Stimulated activated CD8-positive, alpha-beta memory T cell treated with anti-CD3 and anti-CD28 coated beads, Interleukin-4, amount 100 ng/mL, for 1 hour (primary cell): ENCODE results near the gene TULP4.

Experiments used
- DNase-seq, 2 donors: peaks; one replicate each; pipeline ENCODE4 v3.0.0-alpha.2; 2020; ENCODE audit warnings: low read depth in 2 of 2, low spot score in 1 of 2

Gene TULP4

GRCh38 chr6:158312165-158312564 lies at the start of gene TULP4:
Gene TULP4 (plus strand): TSS chr6:158312465. CDS start chr6:158314017, 1,552 bp downstream.
- DNase-seq, result no peak

DNA sequence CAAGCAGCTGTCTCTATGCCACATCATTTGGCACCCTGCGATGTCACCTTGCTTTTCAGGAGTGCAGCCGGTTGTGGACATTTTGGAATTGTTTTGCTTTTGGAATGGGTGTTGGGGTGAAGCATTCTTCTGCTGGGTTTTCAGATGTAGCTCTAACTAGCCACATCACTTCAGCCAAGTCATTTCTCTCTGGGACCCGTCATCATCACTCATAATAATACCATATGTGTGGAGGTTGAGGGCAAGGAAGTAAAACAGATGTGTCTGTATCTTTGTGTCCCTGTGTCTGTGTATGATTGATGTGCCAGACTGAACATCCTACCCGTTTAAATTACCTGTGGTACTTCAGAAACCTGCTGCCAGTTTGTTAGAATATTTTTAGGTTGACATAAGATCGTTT lies 49.5 kb upstream of the TULP4 start:
- DNase-seq, result no peak

GRCh38 chr6:158264180-158264579 lies 48.1 kb upstream of the TULP4 start:
- no peak for DNase-seq

- no peak for DNase-seq
Measured at GRCh38 chr6:158266131-158266530, 46.1 kb upstream of the TULP4 start.

DNA sequence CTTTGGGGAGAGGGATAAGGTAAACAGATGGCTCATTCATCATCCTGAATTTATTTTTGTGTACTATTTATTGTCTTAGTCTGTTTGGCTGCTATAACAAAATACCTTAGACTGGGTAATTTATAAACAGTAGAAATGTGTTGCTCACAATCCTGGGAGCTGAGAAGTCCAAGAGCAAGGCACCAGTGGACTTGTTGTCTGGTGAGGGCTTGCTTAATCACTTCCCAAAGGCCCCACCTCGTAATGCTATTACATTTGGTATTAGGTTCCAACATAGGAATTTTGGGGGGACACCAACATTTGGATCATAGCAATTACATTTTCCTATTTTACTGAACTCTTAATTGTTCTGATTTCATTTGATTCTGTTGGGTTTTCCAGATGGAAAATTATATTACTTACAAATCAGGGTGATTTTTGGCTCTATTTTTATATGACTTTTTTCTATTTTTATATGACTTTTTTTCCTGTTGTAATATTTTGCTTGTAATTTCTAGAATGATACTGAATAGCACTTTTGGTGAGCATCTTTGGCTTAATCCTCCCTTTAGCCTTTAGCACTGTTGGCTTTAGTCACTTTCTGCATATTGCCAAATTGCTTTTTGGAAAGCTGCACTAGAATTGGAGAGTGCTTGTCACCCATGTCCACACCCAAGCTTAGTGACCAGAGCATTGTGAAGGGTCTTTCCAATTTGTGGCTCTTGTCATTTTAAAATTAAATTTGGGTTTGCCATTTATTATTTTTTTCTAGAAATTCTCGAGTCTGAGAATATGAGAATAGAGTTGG lies 43.7 kb upstream of the TULP4 start:
- DNase-seq, result no peak

DNA sequence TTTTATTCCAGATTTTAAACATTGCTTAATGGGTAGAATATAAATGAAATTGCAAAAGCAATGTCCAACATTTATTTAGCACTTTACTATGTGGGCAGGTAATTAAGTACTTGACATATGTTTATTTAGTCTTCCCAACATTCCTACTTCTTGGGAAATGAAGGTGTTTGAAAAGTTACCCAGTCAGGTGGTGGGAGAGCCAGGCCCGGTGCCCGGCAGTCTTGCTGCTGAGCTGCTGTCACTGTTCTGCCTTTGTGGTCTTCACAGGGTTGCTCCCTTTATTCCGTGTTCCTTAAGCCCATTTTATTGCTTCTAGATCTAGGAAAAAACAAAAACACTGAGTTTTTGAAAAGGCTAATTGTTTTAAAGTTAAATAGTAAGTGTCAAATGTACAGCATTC lies 42.6 kb upstream of the TULP4 start:
- no peak for DNase-seq

GRCh38 chr6:158270389-158271127 lies 41.7 kb upstream of the TULP4 start:
- no peak for DNase-seq

DNA sequence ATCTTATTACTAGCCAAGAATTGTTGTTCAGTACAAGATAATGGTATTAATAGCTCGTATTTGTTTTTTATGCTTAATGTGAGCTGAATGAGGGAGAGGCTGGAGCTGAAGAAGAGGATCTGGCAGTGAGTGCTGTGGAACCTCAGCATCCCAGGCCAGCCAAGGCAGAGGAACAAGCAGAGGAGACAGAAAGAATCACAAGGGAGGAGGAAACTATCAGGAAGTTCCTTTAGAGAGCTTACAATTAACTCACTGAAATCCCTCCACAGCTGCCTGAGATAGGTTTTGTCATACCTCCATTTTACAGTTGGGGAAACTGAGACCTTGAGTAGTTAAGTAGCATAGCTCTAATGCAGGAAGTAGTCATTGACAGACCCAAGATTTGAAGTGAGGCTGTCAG lies 39.9 kb upstream of the TULP4 start:
- DNase-seq, result no peak

DNA sequence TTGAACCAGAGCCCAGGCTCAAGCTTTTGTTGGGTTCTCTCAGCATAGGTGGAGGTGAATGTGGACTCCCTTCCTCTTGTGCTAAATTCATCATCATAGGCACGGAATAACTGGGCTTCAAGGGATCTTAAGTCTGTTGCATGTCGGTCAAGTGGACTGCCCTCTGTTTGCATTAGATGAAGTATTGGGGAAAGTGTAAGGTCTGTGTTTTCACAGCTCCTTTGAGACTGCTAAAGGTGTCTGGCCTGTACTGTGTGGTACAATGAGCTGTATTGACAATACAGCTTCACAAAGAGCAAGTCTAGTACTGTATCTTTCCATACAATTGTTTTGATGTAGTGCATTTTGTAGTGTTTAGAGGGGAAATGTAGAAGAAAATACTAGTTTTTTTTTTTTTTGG lies 34.3 kb upstream of the TULP4 start:
- DNase-seq, result no peak

- DNase-seq, result no peak
Measured at GRCh38 chr6:158279615-158280014, 32.6 kb upstream of the TULP4 start.

DNA sequence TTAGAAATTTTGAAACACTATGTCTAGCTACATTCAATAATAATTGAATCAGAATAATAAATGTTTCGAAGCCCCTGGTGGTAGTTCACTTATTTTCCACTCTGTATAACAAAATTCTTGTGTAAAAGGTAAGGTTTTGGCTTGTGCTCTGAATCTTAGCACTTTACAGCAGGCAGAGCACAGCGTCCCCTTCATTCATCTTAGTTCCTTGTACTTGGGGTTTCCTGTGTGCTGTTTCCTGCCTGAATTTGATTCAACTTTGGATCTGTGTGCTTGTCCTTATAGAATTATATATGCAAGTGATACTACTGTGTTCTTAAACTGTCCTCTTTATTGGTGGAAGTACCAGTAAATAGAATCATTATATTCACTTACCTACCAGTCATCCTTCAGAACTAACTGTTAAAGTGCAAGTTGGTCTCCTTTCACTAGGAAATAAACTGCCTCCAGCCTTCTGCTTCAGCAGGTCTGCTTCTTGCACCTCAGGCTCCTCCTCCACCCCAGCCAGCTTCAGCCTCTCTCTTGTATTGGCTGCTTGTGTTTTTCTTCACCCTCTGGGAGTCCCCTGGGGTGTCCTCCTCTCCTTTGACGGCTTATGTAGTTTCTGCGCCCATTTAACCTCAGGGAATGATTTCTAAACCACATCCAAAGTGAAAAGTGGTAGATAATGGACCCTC lies 28.8 kb upstream of the TULP4 start:
- DNase-seq, result no peak

GRCh38 chr6:158284007-158284875 lies 28.0 kb upstream of the TULP4 start:
- no peak for DNase-seq

DNA sequence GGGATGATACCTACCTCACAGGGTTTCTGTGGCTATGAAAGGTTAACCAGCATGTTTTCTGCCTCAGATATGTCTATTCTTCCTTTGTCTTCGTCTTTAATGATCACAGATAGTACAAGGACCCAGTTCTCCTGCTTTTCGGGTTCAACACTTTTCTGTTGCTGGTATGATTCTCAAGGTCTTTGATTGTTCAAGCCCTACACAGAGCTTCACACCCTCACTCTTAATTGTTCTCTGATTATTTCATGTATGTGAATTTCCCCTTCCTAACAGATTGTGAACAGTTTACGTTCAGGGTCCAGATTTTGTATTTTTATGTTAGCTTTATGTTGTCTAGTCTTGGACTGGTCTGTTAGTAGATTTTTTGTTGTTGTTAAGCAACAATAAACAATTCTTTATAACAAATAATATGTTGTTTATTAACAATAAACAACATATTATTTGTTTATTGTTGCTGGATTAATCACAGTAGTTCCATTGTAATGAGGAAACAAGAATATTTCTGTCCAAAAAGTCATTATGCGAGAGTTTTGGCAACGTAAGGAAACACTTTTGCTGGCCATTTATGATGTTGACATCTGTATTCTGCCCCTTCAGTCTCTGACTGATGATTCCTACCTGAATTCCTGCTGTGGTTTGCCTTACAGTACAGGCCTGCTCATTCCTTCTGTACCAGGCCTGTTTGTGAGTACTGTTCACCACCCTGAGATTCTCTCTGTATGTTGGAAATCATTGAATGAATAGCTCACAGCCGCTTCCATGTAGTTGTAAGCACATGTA lies 27.2 kb upstream of the TULP4 start:
- DNase-seq, result no peak

DNA sequence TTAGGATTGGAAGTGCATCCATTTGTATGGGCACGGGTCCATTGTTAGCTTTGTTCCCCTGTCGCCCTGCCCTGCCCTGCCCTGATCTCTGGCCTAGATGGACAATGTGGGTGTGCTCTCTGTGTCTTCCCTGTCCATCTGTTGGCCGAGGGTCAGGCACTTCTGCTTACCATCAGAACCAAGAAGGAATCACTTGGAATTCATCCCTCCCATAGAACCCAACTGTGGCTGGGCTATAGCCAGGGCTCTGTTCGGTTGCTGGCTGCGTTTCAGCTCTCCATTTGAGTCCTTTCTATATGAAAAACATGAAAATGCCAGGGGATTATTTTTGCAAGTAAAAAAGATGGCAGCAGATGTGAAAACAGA lies 26.6 kb upstream of the TULP4 start:
- no peak for DNase-seq

GRCh38 chr6:158286413-158286812 lies 25.9 kb upstream of the TULP4 start:
- DNase-seq, result no peak

- DNase-seq, result no peak
Measured at GRCh38 chr6:158287047-158287446, 25.2 kb upstream of the TULP4 start.

GRCh38 chr6:158290040-158290439 lies 22.2 kb upstream of the TULP4 start:
- DNase-seq, result no peak

GRCh38 chr6:158290659-158291058 lies 21.6 kb upstream of the TULP4 start:
- peak in 1 of 2 donors; percentile 21 for DNase-seq

DNA sequence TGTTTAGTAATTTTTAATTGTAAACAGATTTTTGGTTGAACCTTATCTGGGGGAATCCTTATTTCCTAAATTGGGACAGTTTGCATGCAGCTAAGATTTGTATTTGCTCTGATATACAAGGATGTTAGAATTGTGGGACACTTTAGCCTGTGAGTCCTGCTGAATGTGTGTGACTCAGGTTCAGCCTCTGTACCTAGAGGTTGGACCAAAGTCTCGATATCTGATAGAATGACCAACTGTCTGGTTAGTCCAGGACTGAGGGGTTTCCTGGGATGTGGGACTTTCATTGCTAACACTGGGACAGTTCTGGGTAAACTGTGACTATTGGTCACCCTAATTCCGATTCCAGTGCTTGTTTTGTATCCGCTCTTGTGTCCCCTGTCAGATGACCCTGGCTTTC lies 20.2 kb upstream of the TULP4 start:
- no peak for DNase-seq

DNA sequence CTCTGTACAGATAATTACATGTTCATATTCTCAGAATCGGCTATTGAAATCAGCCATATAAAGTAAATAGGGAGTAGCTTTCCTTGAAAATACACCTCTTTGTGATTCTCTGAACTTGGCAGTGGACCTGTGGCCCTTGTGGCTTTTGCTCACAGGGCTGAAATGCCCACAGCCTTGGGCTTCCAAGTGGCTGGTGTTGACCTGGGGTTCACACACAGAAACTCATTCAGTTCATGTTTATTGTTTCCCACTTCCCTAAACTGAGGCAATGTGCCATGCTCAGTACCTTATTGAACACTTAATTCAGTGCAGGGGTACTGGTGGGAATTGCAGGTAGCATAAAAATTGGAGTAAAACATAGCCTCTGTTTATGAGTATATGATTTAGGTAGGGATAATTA lies 19.1 kb upstream of the TULP4 start:
- no peak for DNase-seq
